GM13976 (cell line): ENCODE measurements around the gene CFAP74.

Source experiments
- DNase-seq: peaks from one replicate; pipeline ENCODE4 v3.0.0; 2012; ENCODE audit warnings: low spot score
- in situ Hi-C: fragments of 300-500 bp; cut with MboI; formaldehyde crosslinking; loops from one replicate; pipeline ENCODE4 v1.12.0; 2022; ENCODE audit warnings: low sequenced_read_pairs, mixed read lengths, inconsistent platforms; ENCODE audit not compliant: unreplicated experiment
- TF ChIP-seq, protein P1 (sequence below): IDR thresholded peaks from 2 replicates; pipeline ENCODE4 v1.5.1; 2012; ENCODE audit warnings: borderline replicate concordance, mild to moderate bottlenecking; ENCODE audit not compliant: insufficient read depth; ENCODE audit errors: extremely low read depth, missing control alignments, control extremely low read depth

Gene CFAP74

DNA sequence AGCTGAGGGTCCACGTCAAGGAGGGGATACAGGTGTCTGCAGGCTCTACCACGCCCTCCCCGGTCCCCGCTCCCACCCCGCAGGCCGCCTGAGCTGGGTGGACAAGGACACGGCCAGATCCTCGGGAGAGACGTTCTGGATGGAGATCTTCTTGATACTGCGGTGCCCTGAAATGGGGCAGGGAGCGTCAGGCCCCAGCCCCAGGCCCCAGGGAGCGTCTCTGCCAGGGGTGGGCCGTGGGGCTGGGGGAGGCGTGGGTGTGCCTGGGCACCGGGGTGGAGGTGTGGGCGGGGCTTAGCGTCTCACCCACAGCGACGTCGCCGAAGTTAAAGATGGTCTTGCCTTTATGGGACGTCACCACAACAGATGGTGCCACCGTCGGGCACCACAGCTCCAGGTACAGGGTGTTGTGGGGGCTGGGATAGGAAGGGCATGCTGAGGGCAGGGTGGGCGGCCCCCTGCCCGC is 77.2 kb downstream of the CFAP74 start:
- in situ Hi-C loops = no loop called here
- no peak for DNase-seq
- TF ChIP-seq, protein P1, sequence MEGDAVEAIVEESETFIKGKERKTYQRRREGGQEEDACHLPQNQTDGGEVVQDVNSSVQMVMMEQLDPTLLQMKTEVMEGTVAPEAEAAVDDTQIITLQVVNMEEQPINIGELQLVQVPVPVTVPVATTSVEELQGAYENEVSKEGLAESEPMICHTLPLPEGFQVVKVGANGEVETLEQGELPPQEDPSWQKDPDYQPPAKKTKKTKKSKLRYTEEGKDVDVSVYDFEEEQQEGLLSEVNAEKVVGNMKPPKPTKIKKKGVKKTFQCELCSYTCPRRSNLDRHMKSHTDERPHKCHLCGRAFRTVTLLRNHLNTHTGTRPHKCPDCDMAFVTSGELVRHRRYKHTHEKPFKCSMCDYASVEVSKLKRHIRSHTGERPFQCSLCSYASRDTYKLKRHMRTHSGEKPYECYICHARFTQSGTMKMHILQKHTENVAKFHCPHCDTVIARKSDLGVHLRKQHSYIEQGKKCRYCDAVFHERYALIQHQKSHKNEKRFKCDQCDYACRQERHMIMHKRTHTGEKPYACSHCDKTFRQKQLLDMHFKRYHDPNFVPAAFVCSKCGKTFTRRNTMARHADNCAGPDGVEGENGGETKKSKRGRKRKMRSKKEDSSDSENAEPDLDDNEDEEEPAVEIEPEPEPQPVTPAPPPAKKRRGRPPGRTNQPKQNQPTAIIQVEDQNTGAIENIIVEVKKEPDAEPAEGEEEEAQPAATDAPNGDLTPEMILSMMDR = no peak

DNA sequence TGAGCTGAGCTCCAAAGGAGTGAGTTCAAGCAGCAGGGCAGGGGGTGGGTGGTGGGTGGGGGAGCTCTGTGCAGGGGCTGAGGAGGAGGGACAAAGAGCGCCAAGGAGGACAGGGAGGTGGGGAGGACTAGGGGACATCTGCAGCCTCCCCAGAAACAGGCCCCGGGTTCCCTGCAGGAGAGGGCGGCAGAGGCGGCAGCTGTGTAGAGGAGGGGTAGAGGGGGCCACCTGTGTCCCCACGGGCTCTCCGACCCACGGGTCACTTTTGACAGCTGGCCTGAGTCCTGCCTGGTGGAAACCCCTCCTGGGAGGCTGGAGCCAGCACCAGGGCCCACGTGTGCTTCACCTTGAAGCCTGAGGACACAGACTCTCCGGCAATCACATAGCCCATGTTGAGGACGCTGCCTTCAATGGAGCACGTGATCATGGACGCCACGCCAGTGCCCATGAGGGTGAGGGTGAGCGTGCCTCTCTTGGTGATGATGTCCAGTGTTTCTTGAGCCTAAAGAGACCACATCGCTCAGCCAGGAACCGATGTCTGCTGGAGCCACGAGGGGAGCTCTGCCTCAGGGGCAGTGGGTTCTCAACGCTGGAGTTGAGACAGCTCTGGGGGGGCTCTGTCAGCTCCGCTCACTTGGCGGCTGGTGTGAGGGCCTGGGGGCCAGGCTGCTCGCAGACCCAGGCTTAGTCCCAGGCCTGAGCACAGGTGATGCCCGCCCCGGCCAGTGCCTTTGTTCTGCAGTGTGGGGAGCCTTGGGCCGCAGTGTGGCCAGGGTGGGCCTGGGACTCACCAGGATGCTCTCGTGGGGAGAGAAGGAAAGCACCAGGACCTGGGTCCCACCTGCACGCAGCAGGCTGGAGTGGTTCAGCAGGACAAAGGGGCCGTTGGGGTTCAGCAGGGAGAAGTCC is 77.9 kb downstream of the CFAP74 start:
- in situ Hi-C loops = no loop called here
- TF ChIP-seq, protein P1 = no peak
- DNase-seq = no peak

DNA sequence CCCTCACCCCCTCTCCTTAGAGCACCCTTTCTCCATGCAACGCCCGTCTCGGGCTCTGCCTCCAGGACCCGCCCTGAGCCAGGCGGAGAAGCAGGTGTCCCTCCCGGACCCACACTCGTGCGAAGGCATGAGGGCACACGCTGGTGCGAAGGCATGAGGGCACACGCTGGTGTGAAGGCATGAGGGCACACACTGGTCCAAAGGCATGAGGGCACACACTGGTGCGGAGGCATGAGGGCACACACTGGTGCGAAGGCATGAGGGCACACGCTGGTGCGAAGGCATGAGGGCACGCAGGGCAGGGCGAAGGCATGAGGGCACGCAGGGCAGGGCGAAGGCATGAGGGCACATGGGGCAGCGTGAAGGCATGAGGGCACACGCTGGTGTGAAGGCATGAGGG is 78.7 kb downstream of the CFAP74 start:
- TF ChIP-seq, protein P1 = no peak
- in situ Hi-C loops = no loop called here
- DNase-seq = no peak

DNA sequence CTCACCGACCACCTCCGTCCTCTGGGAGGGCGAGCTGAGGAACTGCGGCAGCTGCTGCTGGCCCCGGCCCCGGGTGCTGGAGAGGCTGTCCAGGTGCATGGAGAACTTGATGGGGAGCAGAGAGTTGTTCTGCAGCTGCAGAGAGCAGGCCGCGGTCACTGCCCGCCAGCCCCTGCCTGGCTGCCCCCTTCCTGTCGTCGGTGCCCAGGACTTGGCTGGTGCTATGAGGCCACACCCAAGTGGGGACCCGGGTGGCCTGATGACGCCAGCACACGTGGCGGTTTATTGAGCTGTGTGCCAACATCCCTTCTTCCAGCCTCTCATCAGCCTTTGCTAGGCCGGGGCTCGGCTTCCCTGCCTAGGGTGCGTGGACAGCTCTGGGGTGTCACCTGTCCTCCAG is 79.2 kb downstream of the CFAP74 start:
- no peak for DNase-seq
- in situ Hi-C loops = no loop called here
- TF ChIP-seq, protein P1 = no peak

DNA sequence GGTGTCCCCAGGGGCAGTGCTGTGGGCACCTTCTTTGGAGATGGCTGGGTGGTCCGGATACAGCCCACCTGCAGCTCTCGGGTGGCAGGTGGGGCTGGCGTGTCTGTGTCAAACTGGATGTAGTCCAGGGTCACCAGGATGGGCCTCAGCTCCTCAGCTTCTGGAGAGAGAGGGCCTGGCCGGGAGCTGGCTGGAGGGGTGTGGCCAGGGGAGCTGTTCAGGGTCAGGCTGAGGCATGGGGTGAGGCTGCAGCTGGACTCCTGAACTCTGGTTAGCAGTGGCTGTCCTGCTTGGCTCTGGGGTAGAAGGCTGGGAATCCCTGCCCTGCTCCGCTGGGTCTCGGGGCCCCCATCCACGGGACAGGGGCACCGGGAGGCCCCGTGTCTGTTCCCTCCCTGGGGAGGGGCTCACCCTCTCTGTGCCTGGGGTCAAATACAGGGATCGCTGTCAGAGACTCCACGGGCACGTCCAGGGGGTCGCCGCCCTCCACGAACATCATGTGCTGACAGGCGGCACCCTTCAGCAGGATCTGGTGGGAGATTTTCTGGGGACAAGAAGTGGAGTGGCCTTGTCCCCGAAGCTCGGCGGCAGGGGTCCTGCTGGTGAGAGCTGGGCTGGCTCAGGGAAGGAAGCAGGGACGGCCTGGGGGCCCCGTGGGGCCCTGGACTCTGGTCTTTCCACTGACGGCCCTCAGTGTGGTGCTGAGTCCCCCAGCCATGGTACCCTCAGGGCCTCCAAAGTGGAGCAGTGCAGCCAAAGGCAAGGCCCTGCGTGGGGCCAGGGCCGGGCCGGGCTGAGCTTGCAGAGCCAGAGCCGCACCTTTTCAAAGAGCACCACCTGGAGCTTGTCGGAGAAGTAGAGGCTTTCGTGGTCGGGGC is 80.4 kb downstream of the CFAP74 start:
- in situ Hi-C loops = no loop called here
- TF ChIP-seq, protein P1 = no peak
- no peak for DNase-seq

DNA sequence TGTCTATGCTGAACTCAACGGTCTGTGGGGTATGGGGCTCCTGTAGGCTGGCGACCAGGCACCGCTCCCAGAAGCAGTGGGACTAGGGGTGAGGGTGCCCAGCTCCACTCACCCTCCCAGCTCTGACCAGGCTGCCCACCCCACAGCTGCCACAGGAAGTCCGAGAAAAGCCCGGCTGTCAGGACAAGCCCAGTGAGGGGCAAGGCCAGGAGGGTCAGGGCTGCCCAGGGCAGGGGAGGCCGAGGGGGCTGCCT is 81.0 kb downstream of the CFAP74 start:
- in situ Hi-C loops = no loop called here
- DNase-seq = no peak
- TF ChIP-seq, protein P1 = no peak
